ENCODE results near the gene STEAP3. TPM values are rescaled to one million over a fixed set of nuclear protein-coding genes. Genes with fewer than 3 reads are reported as not detected.

The STEAP3 gene
- total RNA-seq, 1 donor from 2014 or later, result 0.94 TPM

GRCh38 chr2:119232666-119232993, 9.0 kb downstream of the STEAP3 start:
- H3K36me3 Mint-ChIP-seq, result no peaks in the 10 kb centered on the region
- H3K4me3 Mint-ChIP-seq, result no peak overlapping the region
- no peaks in the 10 kb centered on the region for H3K4me1 Mint-ChIP-seq
- no peak for DNase-seq (ENCODE audit: low spot score in 2 of 2, unreplicated experiment in 2 of 2)
- H3K27me3 Mint-ChIP-seq (ENCODE audit: low read depth), result peaks cover 2% of the 10 kb centered on the region
- no peaks in the 10 kb centered on the region for H3K9me3 Mint-ChIP-seq
- TF ChIP-seq CTCF (IDR thresholded peaks at IDR 0.05; ENCODE audit: unreplicated experiment), result no peak
- no peak overlapping the region for H3K27ac Mint-ChIP-seq

GRCh38 chr2:119233326-119234020, 9.8 kb downstream of the STEAP3 start:
- H3K36me3 Mint-ChIP-seq, result no peaks in the 10 kb centered on the region
- peaks cover 5% of the 10 kb centered on the region for H3K27me3 Mint-ChIP-seq (ENCODE audit: low read depth)
- H3K4me3 Mint-ChIP-seq, result no peak overlapping the region
- H3K9me3 Mint-ChIP-seq, result no peaks in the 10 kb centered on the region
- TF ChIP-seq CTCF (IDR thresholded peaks at IDR 0.05; ENCODE audit: unreplicated experiment), result no peak
- H3K4me1 Mint-ChIP-seq, result no peaks in the 10 kb centered on the region
- no peak for DNase-seq (ENCODE audit: low spot score in 2 of 2, unreplicated experiment in 2 of 2)
- H3K27ac Mint-ChIP-seq, result no peak overlapping the region

GRCh38 chr2:119234021-119235019, 10.7 kb downstream of the STEAP3 start:
- DNase-seq (ENCODE audit: low spot score in 2 of 2, unreplicated experiment in 2 of 2), result no peak
- Mint-ChIP-seq H3K27ac (no peak overlapping the region), H3K36me3 (no peaks in the 10 kb centered on the region), H3K4me1 (no peaks in the 10 kb centered on the region), H3K9me3 (no peaks in the 10 kb centered on the region), H3K4me3 (no peak overlapping the region), H3K27me3 (ENCODE audit: low read depth) (peaks cover 5% of the 10 kb centered on the region)
- TF ChIP-seq CTCF (IDR thresholded peaks at IDR 0.05; ENCODE audit: unreplicated experiment), result no peak

- Mint-ChIP-seq H3K27me3 (ENCODE audit: low read depth) (peaks cover 3% of the 10 kb centered on the region), H3K27ac (no peak overlapping the region), H3K9me3 (no peaks in the 10 kb centered on the region), H3K36me3 (no peaks in the 10 kb centered on the region), H3K4me3 (no peak overlapping the region), H3K4me1 (peaks cover 9% of the 10 kb centered on the region)
- TF ChIP-seq CTCF (IDR thresholded peaks at IDR 0.05; ENCODE audit: unreplicated experiment), result no peak
- DNase-seq (ENCODE audit: low spot score in 2 of 2, unreplicated experiment in 2 of 2), result no peak
These were observed 13.2 kb downstream of the STEAP3 start for GRCh38 chr2:119236796-119237195.

GRCh38 chr2:119240311-119241204, 16.9 kb downstream of the STEAP3 start:
- Mint-ChIP-seq H3K4me1 (peaks cover 9% of the 10 kb centered on the region), H3K27ac (peak overlapping the region; percentile 54), H3K4me3 (no peak overlapping the region), H3K9me3 (no peaks in the 10 kb centered on the region), H3K36me3 (no peaks in the 10 kb centered on the region), H3K27me3 (ENCODE audit: low read depth) (peaks cover 3% of the 10 kb centered on the region)
- no peak for DNase-seq (ENCODE audit: low spot score in 2 of 2, unreplicated experiment in 2 of 2)
- no peak for TF ChIP-seq CTCF (IDR thresholded peaks at IDR 0.05; ENCODE audit: unreplicated experiment)

Measured in mesothelial cell of epicardium (in vitro differentiated cells).